OCI-LY7 (cell line): ENCODE data around the gene LCMT1. TPM values are rescaled to one million over a fixed set of nuclear protein-coding genes. Genes with fewer than 3 reads are reported as not detected.

Experiments
- BruUV-seq: library from RNA; stranded (reverse); fragments of 400-500 nt; replicated peaks from 2 replicates; lab custom pipeline; 2021; lab: Mats Ljungman, UMichigan
- CTCF ChIA-PET: fragments of 300-600 bp; sonication (Branson Sonifier 250); formaldehyde crosslinking; loops from one replicate; lab custom pipeline; 2022; ENCODE audit warnings: antibody characterized with exemption; ENCODE audit not compliant: unreplicated experiment; lab: Charles Lee
- POLR2A ChIA-PET: fragments of 300-600 bp; sonication (Branson Sonifier 250); formaldehyde crosslinking; loops from one replicate; lab custom pipeline; 2022; ENCODE audit warnings: antibody characterized with exemption; lab: Charles Lee
- DNase-seq: peaks from one replicate; pipeline ENCODE4 v3.0.0-alpha.2; 2015; ENCODE audit warnings: low spot score
- H2AFZ ChIP-seq: fragments of 200-600 bp; sonication (generic), shearing (Covaris generic); 2 replicates; pipeline ENCODE4 v1.6.1; 2014; ENCODE audit warnings: mild to moderate bottlenecking, antibody characterized with exemption, low read length, moderate library complexity
- H3K27ac ChIP-seq: fragments of 200-600 bp; sonication (generic); 2 replicates; pipeline ENCODE4 v1.5.1; 2014; ENCODE audit warnings: mixed run types, low read depth, mild to moderate bottlenecking, moderate library complexity, low read length, inconsistent platforms; ENCODE audit not compliant: poor library complexity, severe bottlenecking
- H3K36me3 ChIP-seq: fragments of 200-600 bp; sonication (generic); 2 replicates; pipeline ENCODE4 v1.6.1; 2014; ENCODE audit warnings: mild to moderate bottlenecking, antibody characterized with exemption, low read length, moderate library complexity, mixed read lengths; ENCODE audit not compliant: insufficient read depth
- H3K4me1 ChIP-seq: fragments of 200-600 bp; sonication (generic); 2 replicates; pipeline ENCODE4 v1.5.1; 2014; ENCODE audit warnings: mild to moderate bottlenecking, low read length; ENCODE audit not compliant: insufficient read depth, poor library complexity, severe bottlenecking
- H3K4me2 ChIP-seq: fragments of 200-600 bp; sonication (generic); 2 replicates; pipeline ENCODE4 v1.6.1; 2014; ENCODE audit warnings: mild to moderate bottlenecking, low read length
- H3K4me3 ChIP-seq: fragments of 200-600 bp; sonication (generic); 2 replicates; pipeline ENCODE4 v1.5.1; 2014; ENCODE audit warnings: mild to moderate bottlenecking, low read depth, low read length; ENCODE audit not compliant: poor library complexity, severe bottlenecking
- H3K79me2 ChIP-seq: fragments of 200-600 bp; sonication (generic); 2 replicates; pipeline ENCODE4 v1.6.1; 2016; ENCODE audit warnings: low read depth, mild to moderate bottlenecking, low read length, moderate library complexity, mixed read lengths; ENCODE audit not compliant: insufficient read depth
- H3K9me2 ChIP-seq: fragments of 200-600 bp; sonication (generic); 2 replicates; pipeline ENCODE4 v1.6.1; 2016; ENCODE audit warnings: mild to moderate bottlenecking, low read length, mixed read lengths; ENCODE audit not compliant: insufficient read depth
- H3K9me3 ChIP-seq: fragments of 200-600 bp; sonication (generic); 2 replicates; pipeline ENCODE4 v1.6.1; 2014; ENCODE audit warnings: mild to moderate bottlenecking, mixed run types, low read length, mixed read lengths
- H4K20me1 ChIP-seq: fragments of 200-600 bp; sonication (generic); 2 replicates; pipeline ENCODE4 v1.6.1; 2014; ENCODE audit warnings: mild to moderate bottlenecking, antibody characterized with exemption, low read length, moderate library complexity, mixed read lengths; ENCODE audit not compliant: insufficient read depth
- EZH2phosphoT487 ChIP-seq: fragments of 200-600 bp; sonication (generic); IDR thresholded peaks from 2 replicates; pipeline ENCODE4 v1.6.1; 2018; ENCODE audit warnings: low read depth, borderline replicate concordance, mild to moderate bottlenecking, mixed run types, antibody characterized with exemption, low read length, moderate library complexity, mixed read lengths
- intact Hi-C: fragments of 100-400 bp; cut with micrococcal nuclease; formaldehyde crosslinking; loops from one replicate; pipeline ENCODE4 v1.10.0; 2022; ENCODE audit not compliant: unreplicated experiment
- total RNA-seq, 2 experiments: library from RNA; depleted of rRNA in 1 of 2; stranded (reverse); fragments of >200 nt in 1 of 2; shearing (Covaris generic) in 1 of 2; gene quantifications; 2 replicates each; pipeline ENCODE4 v1.2.3, GENCODE V29; 2014 to 2022
- TF ChIP-seq, protein P1 (sequence below): fragments of 200-600 bp; sonication (generic); conservative IDR thresholded peaks from 2 replicates; pipeline ENCODE4 v1.5.1; 2014; ENCODE audit warnings: mild to moderate bottlenecking, antibody characterized with exemption, low read length, moderate library complexity, mixed read lengths

The LCMT1 gene
- total RNA-seq, 2 experiments from 2014 or later, result 19.4 to 42.0 TPM

DNA sequence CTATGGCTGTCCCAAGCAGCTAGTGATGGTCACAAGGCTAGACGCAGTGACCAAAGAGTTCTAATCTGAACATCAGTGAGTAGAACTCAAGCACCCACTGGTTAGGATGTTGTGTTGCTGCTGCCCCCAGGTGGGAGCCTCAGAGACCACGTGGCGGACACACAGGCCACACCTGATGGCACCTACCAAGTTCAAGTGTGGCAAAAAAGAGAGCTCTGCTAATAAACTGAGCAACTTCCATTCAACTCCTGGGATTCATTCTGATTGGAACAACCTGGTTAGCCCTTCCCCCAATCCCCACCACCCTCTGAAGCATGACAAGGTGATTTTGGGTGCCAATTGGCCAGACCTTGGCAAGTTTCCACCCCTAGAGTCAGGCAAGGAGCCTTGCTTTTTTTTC lies 3.5 kb upstream of the LCMT1 start:
- Histone ChIP-seq H3K9me3 (no peaks in the 10 kb centered on the region), H3K27ac (no peak overlapping the region), H3K9me2 (no peaks in the 10 kb centered on the region), H3K36me3 (no peaks in the 10 kb centered on the region), H3K4me3 (no peak overlapping the region), H3K4me1 (peaks cover 29% of the 10 kb centered on the region), H3K4me2 (no peak overlapping the region; the same call in 1 of the 2 replicates), H3K79me2 (peaks cover 27% of the 10 kb centered on the region; the same call in 1 of the 2 replicates), H4K20me1 (no peaks in the 10 kb centered on the region; the same call in 1 of the 2 replicates), H2AFZ (no peak overlapping the region)
- BruUV-seq, result no TSS peak
- intact Hi-C loops, result loop anchor here (1.0 to 5.0 kb wide), 2 partner anchors 53 to 201 kb away; no protein-coding TSS in a partner anchor
- POLR2A ChIA-PET, result interaction anchor here (1.6 to 2.2 kb wide), 3 partner anchors 17 to 132 kb away, joined by 3 to 6 read pairs (median 5); no protein-coding TSS in a partner anchor
- TF ChIP-seq EZH2phosphoT487, result no peak
- TF ChIP-seq, protein P1, sequence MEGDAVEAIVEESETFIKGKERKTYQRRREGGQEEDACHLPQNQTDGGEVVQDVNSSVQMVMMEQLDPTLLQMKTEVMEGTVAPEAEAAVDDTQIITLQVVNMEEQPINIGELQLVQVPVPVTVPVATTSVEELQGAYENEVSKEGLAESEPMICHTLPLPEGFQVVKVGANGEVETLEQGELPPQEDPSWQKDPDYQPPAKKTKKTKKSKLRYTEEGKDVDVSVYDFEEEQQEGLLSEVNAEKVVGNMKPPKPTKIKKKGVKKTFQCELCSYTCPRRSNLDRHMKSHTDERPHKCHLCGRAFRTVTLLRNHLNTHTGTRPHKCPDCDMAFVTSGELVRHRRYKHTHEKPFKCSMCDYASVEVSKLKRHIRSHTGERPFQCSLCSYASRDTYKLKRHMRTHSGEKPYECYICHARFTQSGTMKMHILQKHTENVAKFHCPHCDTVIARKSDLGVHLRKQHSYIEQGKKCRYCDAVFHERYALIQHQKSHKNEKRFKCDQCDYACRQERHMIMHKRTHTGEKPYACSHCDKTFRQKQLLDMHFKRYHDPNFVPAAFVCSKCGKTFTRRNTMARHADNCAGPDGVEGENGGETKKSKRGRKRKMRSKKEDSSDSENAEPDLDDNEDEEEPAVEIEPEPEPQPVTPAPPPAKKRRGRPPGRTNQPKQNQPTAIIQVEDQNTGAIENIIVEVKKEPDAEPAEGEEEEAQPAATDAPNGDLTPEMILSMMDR, result peak; percentile 72
- CTCF ChIA-PET, result interaction anchor here (0.6 to 1.2 kb wide), 3 partner anchors 11 to 202 kb away, joined by 3 to 4 read pairs (median 3); no protein-coding TSS in a partner anchor
- DNase-seq, result peak; percentile 73

DNA sequence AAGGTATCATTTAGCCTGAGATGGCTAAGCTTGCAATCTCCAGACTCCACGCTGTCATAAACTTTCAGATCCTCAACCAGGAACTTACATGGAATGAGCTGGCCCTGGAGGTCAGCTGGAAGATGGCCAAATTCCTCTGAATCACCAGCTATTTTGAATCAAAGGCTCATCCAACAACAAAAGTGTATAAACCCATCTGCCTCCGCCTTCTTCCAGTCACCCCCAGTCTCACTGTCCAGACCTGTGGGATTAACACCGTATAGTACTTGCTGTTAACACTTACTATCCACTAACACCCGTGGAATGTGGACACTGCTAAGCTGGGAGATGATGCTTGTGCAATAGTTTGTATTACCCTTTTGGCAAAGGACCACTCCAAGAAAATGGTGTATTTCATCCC lies 1.9 kb upstream of the LCMT1 start:
- H3K4me1 ChIP-seq, result peaks cover 29% of the 10 kb centered on the region

More for the DNA sequence above, 1.9 kb upstream of the LCMT1 start:
- intact Hi-C loops, result loop anchor here (5.0 kb wide), 1 partner anchor 202 kb away; no protein-coding TSS in a partner anchor
- no peak for DNase-seq
- Histone ChIP-seq H3K4me3 (peak overlapping the region; percentile 93), H3K79me2 (peaks cover 36% of the 10 kb centered on the region; the same call in 1 of the 2 replicates), H3K4me2 (peak overlapping the region; percentile 76), H3K36me3 (no peaks in the 10 kb centered on the region), H2AFZ (no peak overlapping the region), H3K27ac (no peak overlapping the region), H4K20me1 (no peaks in the 10 kb centered on the region; the same call in 1 of the 2 replicates), H3K9me3 (no peaks in the 10 kb centered on the region), H3K9me2 (no peaks in the 10 kb centered on the region)
- POLR2A ChIA-PET, result interaction anchor here (0.5 to 2.2 kb wide), 9 partner anchors 9 to 269 kb away, joined by 3 to 5 read pairs (median 3); no protein-coding TSS in a partner anchor
- BruUV-seq, result no TSS peak
- CTCF ChIA-PET, result no interaction called here
- no peak for TF ChIP-seq EZH2phosphoT487
- TF ChIP-seq, protein P1, result no peak
